Measurements from ENCODE around the gene ITGAL. TPM values are rescaled to one million over a fixed set of nuclear protein-coding genes. Genes with fewer than 3 reads are reported as not detected.

Gene ITGAL
- total and polyA plus RNA-seq, 2 of the 13 experiments (the other 11 are each of a cell fraction or from before 2014, with no cell fraction given), result 0.86 to 1.2 TPM

DNA sequence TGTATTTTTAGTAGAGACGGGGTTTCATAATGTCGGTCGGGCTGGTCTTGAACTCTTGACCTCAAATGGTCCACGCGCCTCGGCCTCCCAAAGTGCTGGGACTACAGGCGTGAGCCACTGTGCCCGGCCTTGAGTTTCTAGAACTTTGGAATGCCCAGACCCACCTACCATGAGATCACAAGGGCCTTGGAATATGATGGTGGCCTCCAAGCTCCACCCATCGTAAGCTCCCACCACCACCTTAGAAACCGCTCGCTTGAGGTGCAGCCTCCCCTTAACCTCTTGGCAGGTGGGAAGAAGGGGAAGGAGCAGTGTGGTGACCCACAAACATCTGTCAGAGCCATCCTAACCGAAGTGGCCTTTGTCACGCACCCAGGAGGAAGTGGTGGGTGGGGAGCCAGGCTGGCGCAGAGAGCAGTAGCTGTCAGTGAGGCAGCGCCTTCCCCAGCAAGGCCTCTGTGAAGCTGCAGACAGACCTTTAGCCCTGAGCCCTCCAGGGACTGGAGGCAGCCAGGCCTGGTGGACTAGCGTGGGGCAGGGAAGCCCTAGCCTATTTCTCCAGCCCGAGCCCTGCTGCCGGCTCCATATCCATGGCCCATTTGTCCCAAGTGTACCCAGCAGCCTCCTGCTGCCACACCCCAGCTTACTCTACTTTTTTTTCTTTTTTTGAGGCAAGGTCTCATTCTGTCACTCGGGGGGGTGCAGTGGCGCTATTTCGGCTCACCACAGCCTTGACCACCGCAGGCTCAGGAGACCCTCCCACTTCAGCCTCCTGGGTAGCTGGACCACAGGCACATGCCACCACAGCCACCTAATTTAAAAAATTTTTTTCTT is 13.8 kb upstream of the ITGAL start (continued):
- TF ChIP-seq, protein P1, sequence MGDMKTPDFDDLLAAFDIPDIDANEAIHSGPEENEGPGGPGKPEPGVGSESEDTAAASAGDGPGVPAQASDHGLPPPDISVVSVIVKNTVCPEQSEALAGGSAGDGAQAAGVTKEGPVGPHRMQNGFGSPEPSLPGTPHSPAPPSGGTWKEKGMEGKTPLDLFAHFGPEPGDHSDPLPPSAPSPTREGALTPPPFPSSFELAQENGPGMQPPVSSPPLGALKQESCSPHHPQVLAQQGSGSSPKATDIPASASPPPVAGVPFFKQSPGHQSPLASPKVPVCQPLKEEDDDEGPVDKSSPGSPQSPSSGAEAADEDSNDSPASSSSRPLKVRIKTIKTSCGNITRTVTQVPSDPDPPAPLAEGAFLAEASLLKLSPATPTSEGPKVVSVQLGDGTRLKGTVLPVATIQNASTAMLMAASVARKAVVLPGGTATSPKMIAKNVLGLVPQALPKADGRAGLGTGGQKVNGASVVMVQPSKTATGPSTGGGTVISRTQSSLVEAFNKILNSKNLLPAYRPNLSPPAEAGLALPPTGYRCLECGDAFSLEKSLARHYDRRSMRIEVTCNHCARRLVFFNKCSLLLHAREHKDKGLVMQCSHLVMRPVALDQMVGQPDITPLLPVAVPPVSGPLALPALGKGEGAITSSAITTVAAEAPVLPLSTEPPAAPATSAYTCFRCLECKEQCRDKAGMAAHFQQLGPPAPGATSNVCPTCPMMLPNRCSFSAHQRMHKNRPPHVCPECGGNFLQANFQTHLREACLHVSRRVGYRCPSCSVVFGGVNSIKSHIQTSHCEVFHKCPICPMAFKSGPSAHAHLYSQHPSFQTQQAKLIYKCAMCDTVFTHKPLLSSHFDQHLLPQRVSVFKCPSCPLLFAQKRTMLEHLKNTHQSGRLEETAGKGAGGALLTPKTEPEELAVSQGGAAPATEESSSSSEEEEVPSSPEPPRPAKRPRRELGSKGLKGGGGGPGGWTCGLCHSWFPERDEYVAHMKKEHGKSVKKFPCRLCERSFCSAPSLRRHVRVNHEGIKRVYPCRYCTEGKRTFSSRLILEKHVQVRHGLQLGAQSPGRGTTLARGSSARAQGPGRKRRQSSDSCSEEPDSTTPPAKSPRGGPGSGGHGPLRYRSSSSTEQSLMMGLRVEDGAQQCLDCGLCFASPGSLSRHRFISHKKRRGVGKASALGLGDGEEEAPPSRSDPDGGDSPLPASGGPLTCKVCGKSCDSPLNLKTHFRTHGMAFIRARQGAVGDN (CRISPR knock-in tag; IDR thresholded peaks at IDR 0.05), result peak; percentile 99
- TF ChIP-seq CHCHD3 (CRISPR knock-in tag; IDR thresholded peaks at IDR 0.05), result peak; percentile 58; the same call in 1 of the 2 replicates
- no peak for TF ChIP-seq SKI (IDR thresholded peaks at IDR 0.05; ENCODE audit: partially characterized antibody)
- TF ChIP-seq, protein P2, sequence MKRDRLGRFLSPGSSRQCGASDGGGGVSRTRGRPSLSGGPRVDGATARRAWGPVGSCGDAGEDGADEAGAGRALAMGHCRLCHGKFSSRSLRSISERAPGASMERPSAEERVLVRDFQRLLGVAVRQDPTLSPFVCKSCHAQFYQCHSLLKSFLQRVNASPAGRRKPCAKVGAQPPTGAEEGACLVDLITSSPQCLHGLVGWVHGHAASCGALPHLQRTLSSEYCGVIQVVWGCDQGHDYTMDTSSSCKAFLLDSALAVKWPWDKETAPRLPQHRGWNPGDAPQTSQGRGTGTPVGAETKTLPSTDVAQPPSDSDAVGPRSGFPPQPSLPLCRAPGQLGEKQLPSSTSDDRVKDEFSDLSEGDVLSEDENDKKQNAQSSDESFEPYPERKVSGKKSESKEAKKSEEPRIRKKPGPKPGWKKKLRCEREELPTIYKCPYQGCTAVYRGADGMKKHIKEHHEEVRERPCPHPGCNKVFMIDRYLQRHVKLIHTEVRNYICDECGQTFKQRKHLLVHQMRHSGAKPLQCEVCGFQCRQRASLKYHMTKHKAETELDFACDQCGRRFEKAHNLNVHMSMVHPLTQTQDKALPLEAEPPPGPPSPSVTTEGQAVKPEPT (CRISPR knock-in tag; IDR thresholded peaks at IDR 0.05; ENCODE audit: low read depth), result peak; percentile 53; the same call in 1 of the 2 replicates
- TF ChIP-seq HMG20B (CRISPR knock-in tag; conservative IDR thresholded peaks at IDR 0.05), result no peak
- TF ChIP-seq ELF4 (CRISPR knock-in tag; IDR thresholded peaks at IDR 0.05; ENCODE audit: borderline replicate concordance), result no peak
- TF ChIP-seq ZC3H4 (CRISPR knock-in tag; IDR thresholded peaks at IDR 0.05; ENCODE audit: borderline replicate concordance), result no peak
- TF ChIP-seq ZNF703 (CRISPR knock-in tag; IDR thresholded peaks at IDR 0.05; ENCODE audit: borderline replicate concordance), result no peak
- no peak for TF ChIP-seq ZNF468 (CRISPR knock-in tag; IDR thresholded peaks at IDR 0.05)
- no peak for TF ChIP-seq JARID2 (CRISPR knock-in tag; IDR thresholded peaks at IDR 0.05; ENCODE audit: insufficient replicate concordance)
- no peak for TF ChIP-seq DR1 (CRISPR knock-in tag; IDR thresholded peaks at IDR 0.05)
- TF ChIP-seq ZNF839 (CRISPR knock-in tag; IDR thresholded peaks at IDR 0.05; ENCODE audit: borderline replicate concordance), result peak; percentile 55; the same call in 1 of the 2 replicates
- no peak for TF ChIP-seq MAZ (IDR thresholded peaks at IDR 0.05; ENCODE audit: borderline replicate concordance, low read depth, low read length)
- TF ChIP-seq MAZ (CRISPR knock-in tag; IDR thresholded peaks at IDR 0.05; ENCODE audit: low read depth), result no peak
- TF ChIP-seq MEIS1 (CRISPR knock-in tag; IDR thresholded peaks at IDR 0.05; ENCODE audit: borderline replicate concordance), result no peak; the same call in 1 of the 2 replicates
- TF ChIP-seq ZNF891 (CRISPR knock-in tag; IDR thresholded peaks at IDR 0.05), result peak; percentile 66; the same call in 1 of the 2 replicates
- peak in 1 of 2 experiments; percentile 69; a peak in 2 of 4 replicates for TF ChIP-seq KLF16 (CRISPR knock-in tag; IDR thresholded peaks at IDR 0.05)
- TF ChIP-seq TBX2 (CRISPR knock-in tag; IDR thresholded peaks at IDR 0.05; ENCODE audit: borderline replicate concordance), result peak; percentile 78
- TF ChIP-seq, protein P3, sequence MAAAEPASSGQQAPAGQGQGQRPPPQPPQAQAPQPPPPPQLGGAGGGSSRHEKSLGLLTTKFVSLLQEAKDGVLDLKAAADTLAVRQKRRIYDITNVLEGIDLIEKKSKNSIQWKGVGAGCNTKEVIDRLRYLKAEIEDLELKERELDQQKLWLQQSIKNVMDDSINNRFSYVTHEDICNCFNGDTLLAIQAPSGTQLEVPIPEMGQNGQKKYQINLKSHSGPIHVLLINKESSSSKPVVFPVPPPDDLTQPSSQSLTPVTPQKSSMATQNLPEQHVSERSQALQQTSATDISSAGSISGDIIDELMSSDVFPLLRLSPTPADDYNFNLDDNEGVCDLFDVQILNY (CRISPR knock-in tag; conservative IDR thresholded peaks at IDR 0.05), result no peak
- no peak for TF ChIP-seq PPARG (CRISPR knock-in tag; conservative IDR thresholded peaks at IDR 0.05)
- peak; percentile 52; the same call in 1 of the 3 replicates for TF ChIP-seq MXI1 (IDR thresholded peaks at IDR 0.05; ENCODE audit: borderline replicate concordance, low read depth, low read length)
- TF ChIP-seq ZNF556 (CRISPR knock-in tag; IDR thresholded peaks at IDR 0.05; ENCODE audit: borderline replicate concordance), result peak; percentile 24; the same call in 1 of the 2 replicates
